Gastroesophageal sphincter (tissue), 3 donors: ENCODE measurements around the gene NKAIN2.

Source experiments
- CTCF ChIP-seq, 4 experiments: fragments of 200-600 bp in 2 of 4; fragments of 450-650 bp in 2 of 4; sonication (generic) in 1 of 4; IDR thresholded peaks; one replicate each; pipeline ENCODE4 v1.5.1; 2017 to 2019; ENCODE audit warnings: antibody characterized with exemption in 4 of 4, mild to moderate bottlenecking in 2 of 4, moderate library complexity in 2 of 4
- EP300 ChIP-seq: sonication (generic); formaldehyde crosslinking; IDR thresholded peaks from one replicate; pipeline ENCODE4 v1.6.1; 2017; ENCODE audit warnings: antibody characterized with exemption, mild to moderate bottlenecking
- POLR2A ChIP-seq, 2 donors: fragments of 450-650 bp; IDR thresholded peaks; one replicate each; pipeline ENCODE4 v1.6.1; 2017; ENCODE audit warnings: antibody characterized with exemption in 2 of 2, mild to moderate bottlenecking in 2 of 2, moderate library complexity in 1 of 2
- POLR2AphosphoS5 ChIP-seq: sonication (generic); formaldehyde crosslinking; IDR thresholded peaks from one replicate; pipeline ENCODE4 v1.6.1; 2017; ENCODE audit warnings: antibody characterized with exemption

GRCh38 chr6:124479991-124480430, 676.3 kb downstream of the NKAIN2 start:
- TF ChIP-seq CTCF (IDR thresholded peaks at IDR 0.05) (no peak), POLR2AphosphoS5 (no peak), EP300 (no peak), POLR2A (IDR thresholded peaks at IDR 0.05) (no peak)
